Stimulated activated naive CD4-positive, alpha-beta T cell (primary cell): ENCODE data around the gene CD101.

ENCODE experiments used
- DNase-seq, 6 experiments: peaks; one replicate each; lab custom pipeline; 2025; lab: John Stamatoyannopoulos, UW

Gene CD101

GRCh38 chr1:117015724-117016123 is 14.2 kb downstream of the CD101 start:
- no peak for DNase-seq

- DNase-seq: no peak
These were observed 15.5 kb downstream of the CD101 start for GRCh38 chr1:117017062-117017461.

- no peak for DNase-seq
These were observed 16.1 kb downstream of the CD101 start for GRCh38 chr1:117017648-117018047.

- no peak for DNase-seq
These were observed 19.1 kb downstream of the CD101 start for GRCh38 chr1:117020526-117021156.

GRCh38 chr1:117022114-117022513 is 20.6 kb downstream of the CD101 start:
- no peak for DNase-seq

- no peak for DNase-seq
These were observed 24.0 kb downstream of the CD101 start for GRCh38 chr1:117025568-117025967.

GRCh38 chr1:117026361-117026760 is 24.8 kb downstream of the CD101 start:
- no peak for DNase-seq

GRCh38 chr1:117029685-117030084 is 28.1 kb downstream of the CD101 start:
- no peak for DNase-seq

- no peak for DNase-seq
These were observed 28.8 kb downstream of the CD101 start for GRCh38 chr1:117030271-117030877.

GRCh38 chr1:117032266-117032665 is 30.7 kb downstream of the CD101 start:
- no peak for DNase-seq

GRCh38 chr1:117032681-117033539 is 31.4 kb downstream of the CD101 start:
- DNase-seq: no peak

- DNase-seq: no peak
These were observed 32.2 kb downstream of the CD101 start for GRCh38 chr1:117033772-117034171.

- no peak for DNase-seq
These were observed 33.3 kb downstream of the CD101 start for GRCh38 chr1:117034791-117035290.

- no peak for DNase-seq
These were observed 34.5 kb downstream of the CD101 start for GRCh38 chr1:117036018-117036461.

- DNase-seq: no peak
These were observed 36.2 kb downstream of the CD101 start for GRCh38 chr1:117037802-117038201.

GRCh38 chr1:117038236-117038635 is 36.7 kb downstream of the CD101 start:
- no peak for DNase-seq

- DNase-seq: no peak
These were observed 42.7 kb downstream of the CD101 start for GRCh38 chr1:117044217-117044616.

GRCh38 chr1:117045644-117046043 is 44.1 kb downstream of the CD101 start:
- no peak for DNase-seq

GRCh38 chr1:117046781-117047180 is 45.2 kb downstream of the CD101 start:
- no peak for DNase-seq

GRCh38 chr1:117047271-117047670 is 45.7 kb downstream of the CD101 start:
- DNase-seq: no peak

GRCh38 chr1:117049857-117050256 is 48.3 kb downstream of the CD101 start:
- DNase-seq: peak in 1 of 6 experiments; percentile 41

- DNase-seq: peak in 3 of 6 experiments; percentile 12 to 50 (median 18)
These were observed 49.9 kb downstream of the CD101 start for GRCh38 chr1:117051224-117052064.
